ENCODE results near the gene CSNK1G2.

Gene CSNK1G2

GRCh38 chr19:2015608-2015950, 74.6 kb downstream of the CSNK1G2 start, which contains the start of gene BTBD2:
TSS of gene BTBD2 (minus strand) at chr19:2015714. CDS start at chr19:2015703, 11 bp downstream.
- no peak for FAIRE-seq
- DNase-seq (ENCODE audit: low spot score) = peak; percentile 48

GRCh38 chr19:2016041-2016807, 75.3 kb downstream of the CSNK1G2 start:
- peak; percentile 74 for DNase-seq (ENCODE audit: low spot score)

GRCh38 chr19:2018752-2019151, 77.8 kb downstream of the CSNK1G2 start:
- DNase-seq (ENCODE audit: low spot score) = no peak
- no peak for FAIRE-seq

More at GRCh38 chr19:2016041-2016807, 75.3 kb downstream of the CSNK1G2 start:
- FAIRE-seq = no peak

GRCh38 chr19:2021453-2022140, 80.6 kb downstream of the CSNK1G2 start:
- FAIRE-seq (no peak), DNase-seq (ENCODE audit: low spot score) (no peak)

GRCh38 chr19:2022289-2022688, 81.3 kb downstream of the CSNK1G2 start:
- DNase-seq (ENCODE audit: low spot score) = no peak
- FAIRE-seq = no peak

GRCh38 chr19:2026770-2027169, 85.8 kb downstream of the CSNK1G2 start:
- FAIRE-seq (no peak), DNase-seq (ENCODE audit: low spot score) (no peak)

- FAIRE-seq = no peak
- no peak for DNase-seq (ENCODE audit: low spot score)
These were observed 86.4 kb downstream of the CSNK1G2 start for GRCh38 chr19:2027361-2027760.
